Activated CD8-positive, alpha-beta memory T cell treated with anti-CD3 and anti-CD28 coated beads, Interleukin-2, amount 50 U/mL, for 48 hours (primary cell): ENCODE results near the gene TTYH2.
A peak's percentile ranks its signal among the peaks of the same experiment; 100 is the strongest.

Source experiments
- DNase-seq: peaks from one replicate; pipeline ENCODE4 v3.0.0-alpha.2; 2020

The TTYH2 gene

GRCh38 chr17:74296548-74296936, 83.2 kb downstream of the TTYH2 start:
- no peak for DNase-seq

- peak; percentile 75 for DNase-seq
Measured at GRCh38 chr17:74297941-74298340, 84.6 kb downstream of the TTYH2 start.

- DNase-seq = no peak
Measured at GRCh38 chr17:74298778-74299177, 85.4 kb downstream of the TTYH2 start.

GRCh38 chr17:74299226-74300009, 86.0 kb downstream of the TTYH2 start:
- DNase-seq = no peak

GRCh38 chr17:74303305-74303704, 89.9 kb downstream of the TTYH2 start:
- no peak for DNase-seq

DNA sequence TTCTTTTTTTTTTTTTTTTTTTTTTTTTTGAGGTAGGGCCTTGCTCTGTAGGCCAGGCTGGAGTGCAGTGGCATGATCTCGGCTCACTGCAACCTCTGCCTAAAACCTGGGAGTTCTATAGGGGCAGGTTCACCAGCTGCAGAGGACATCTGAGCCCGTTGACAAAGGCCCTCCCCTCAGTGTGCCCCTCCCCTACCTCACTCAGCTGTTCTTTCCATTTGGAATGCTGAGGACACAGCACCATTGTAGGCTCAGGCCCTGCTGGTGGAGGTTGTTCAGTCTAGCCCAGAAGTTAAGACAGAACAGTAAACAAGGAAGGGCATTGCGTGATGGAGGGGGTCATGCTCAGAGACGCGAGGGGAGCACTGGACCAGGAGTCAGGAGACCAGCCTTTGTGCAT, 90.8 kb downstream of the TTYH2 start:
- no peak for DNase-seq

DNA sequence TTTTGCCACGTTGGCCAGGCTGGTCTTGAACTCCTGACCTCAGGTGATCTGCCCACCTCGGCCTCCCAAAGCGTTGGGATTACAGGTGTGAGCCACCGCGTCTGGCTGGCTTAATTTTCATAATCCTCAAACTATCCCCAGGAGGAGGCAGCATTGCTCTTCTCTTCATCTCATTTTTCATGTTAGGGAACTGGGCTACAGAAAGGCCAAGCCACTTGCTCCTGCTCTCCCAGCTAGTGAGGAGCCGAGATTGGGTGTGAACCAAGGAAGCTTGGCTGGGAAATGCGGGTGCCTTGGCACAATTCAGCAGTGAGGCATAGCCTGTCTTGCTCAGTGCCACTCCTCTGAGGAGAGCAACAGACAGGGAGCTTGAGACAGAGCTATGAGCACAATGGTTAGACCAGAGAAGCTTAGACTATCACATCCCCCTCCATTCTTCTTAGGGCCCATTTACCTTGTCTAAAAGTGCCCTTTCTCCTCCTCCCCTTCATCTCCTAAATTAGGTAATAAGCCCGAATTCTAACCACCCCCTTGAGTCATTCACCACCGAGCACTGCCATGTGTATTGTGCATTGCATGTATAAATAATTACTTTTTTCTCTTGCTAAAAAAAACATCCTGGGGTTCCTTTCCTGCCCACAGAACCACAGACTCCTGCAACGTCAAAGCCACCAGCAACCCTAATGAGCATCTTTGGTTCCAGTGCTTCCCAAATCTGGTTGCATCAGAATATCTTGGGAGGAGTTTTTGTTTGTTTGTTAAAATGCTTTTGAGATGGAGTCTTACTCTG, 92.7 kb downstream of the TTYH2 start:
- no peak for DNase-seq

GRCh38 chr17:74307984-74308773, 94.8 kb downstream of the TTYH2 start:
- DNase-seq = no peak

GRCh38 chr17:74309902-74310301, 96.5 kb downstream of the TTYH2 start:
- DNase-seq = no peak
